ENCODE data around the gene FOXP1.

Gene FOXP1

DNA sequence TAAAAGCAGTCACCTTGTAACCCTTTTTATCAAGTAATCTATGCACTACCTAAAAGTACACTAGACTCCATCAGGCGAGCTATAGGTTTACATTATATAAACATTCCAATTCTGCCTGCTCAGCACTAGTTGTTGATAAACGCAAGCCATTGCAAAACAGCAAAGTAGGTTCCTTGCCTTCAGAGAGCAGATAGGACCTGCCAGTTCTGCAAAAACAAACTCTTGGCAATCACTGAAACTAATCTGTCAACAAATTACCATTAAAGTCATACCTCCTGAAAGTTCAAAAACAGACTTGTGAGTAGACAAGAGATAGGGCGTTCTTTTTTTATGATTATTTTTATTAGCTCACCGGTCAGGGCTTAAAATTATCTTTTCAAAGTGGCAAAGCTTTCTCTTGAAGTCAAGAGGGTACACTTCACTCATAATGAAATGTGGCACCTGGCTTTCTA, 392.5 kb downstream of the FOXP1 start:
- no peak for DNase-seq

DNA sequence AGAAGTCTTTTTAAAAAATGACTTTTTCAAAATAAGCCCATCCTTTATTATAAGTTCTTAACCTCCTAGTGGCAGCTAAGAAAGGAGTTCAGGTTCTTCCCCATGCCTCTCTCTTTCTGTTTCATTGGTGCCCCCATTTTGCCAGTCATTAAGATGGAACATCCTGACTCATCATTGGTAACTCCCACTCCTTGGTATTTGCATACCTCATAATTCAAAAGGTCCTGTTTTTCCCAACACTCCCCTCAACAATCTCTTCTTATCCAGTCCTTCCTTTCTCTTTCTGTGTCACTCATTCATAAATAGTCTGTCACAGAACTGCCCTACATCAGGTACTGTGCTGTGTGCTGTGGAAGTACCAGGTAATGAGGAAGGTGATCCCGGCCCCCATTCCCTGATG, 394.0 kb downstream of the FOXP1 start:
- DNase-seq = no peak

DNA sequence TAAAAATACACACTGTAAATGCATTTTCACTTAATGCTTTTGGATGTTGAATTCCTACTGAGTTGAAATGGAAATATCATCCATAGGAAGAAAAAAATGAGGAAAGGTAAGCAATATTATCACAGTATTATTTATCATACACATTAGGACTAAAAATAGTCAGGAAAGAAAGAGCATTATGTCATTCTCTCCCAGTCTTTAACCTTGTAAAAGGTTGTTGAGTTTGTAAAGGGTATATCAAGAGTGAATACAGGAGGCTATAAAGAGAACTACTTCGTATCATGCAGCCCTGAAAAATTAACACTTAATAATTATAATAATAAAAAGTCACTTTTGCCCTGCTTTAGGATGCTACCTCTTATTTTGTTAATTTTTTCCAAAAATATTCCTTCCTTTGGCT, 395.8 kb downstream of the FOXP1 start:
- no peak for DNase-seq

- DNase-seq = no peak
Measured at GRCh38 chr3:71186801-71187200, 396.7 kb downstream of the FOXP1 start.

GRCh38 chr3:71185733-71186455, 397.6 kb downstream of the FOXP1 start:
- peak; percentile 9 to 19 for DNase-seq

DNA sequence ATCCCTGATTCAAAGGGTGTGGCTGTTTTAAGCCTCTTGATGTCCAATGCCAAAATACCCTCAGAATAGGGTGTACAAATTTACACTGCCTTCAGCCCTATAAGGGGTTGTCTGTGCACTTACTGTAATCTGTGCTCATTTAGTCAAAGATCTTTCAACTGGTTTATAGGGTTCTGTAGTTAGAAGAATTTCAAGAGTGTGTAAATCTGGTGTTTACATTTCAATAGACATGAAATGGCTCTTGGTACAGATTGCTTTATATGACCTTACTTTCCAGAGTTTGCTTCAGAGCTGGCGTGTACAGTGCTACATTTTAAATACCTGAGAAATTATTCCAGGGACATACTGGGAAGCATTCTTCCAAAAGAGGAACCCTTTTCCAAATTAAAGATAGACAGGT, 399.3 kb downstream of the FOXP1 start:
- DNase-seq = no peak

- DNase-seq = no peak
Measured at GRCh38 chr3:71183549-71183948, 400.0 kb downstream of the FOXP1 start.

- DNase-seq = no peak
Measured at GRCh38 chr3:71180524-71180923, 403.0 kb downstream of the FOXP1 start.

GRCh38 chr3:71177375-71177774, 406.2 kb downstream of the FOXP1 start:
- no peak for DNase-seq

- DNase-seq = no peak
Measured at GRCh38 chr3:71176366-71176765, 407.2 kb downstream of the FOXP1 start.

GRCh38 chr3:71175691-71176365, 407.7 kb downstream of the FOXP1 start:
- DNase-seq = no peak

DNA sequence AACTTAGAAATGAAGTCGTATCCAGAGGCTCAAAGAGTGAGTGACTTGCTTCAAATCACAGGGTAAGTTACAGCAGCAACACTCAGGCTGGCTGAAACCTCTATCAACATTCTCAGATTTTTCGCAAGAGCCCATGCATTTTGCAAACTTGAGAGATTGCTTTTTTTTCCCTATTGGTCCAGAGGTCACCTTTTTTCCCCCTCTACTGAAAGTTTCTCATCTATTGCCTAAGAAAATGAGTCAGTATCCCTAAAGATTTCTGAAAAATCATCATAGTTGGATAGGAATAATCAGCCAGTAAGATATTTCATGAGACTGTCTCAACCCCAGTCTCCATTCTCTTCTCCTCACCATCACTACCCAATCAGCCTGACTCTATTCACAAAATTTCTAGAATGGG, 410.6 kb downstream of the FOXP1 start:
- DNase-seq = no peak

- DNase-seq = no peak
Measured at GRCh38 chr3:71172189-71172588, 411.3 kb downstream of the FOXP1 start.

DNA sequence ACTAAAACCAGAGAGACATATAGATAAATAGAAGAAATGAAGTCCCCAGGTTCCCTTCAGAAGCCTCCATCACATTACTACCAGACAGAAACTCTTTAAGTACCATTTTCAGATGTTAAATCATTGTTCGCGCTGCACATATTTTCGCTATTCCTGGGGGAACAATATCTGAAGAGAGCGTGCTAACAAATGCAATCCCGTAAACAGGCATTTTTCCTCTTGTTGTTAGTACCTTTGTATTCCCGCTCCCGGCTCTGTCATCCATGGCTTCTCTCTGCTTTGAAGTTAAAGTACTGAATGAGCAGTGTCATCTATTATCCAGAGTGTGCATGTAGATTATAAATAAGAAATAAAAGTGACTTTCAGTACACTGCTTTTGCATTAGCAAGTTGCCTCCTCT, 412.3 kb downstream of the FOXP1 start:
- DNase-seq = no peak

DNA sequence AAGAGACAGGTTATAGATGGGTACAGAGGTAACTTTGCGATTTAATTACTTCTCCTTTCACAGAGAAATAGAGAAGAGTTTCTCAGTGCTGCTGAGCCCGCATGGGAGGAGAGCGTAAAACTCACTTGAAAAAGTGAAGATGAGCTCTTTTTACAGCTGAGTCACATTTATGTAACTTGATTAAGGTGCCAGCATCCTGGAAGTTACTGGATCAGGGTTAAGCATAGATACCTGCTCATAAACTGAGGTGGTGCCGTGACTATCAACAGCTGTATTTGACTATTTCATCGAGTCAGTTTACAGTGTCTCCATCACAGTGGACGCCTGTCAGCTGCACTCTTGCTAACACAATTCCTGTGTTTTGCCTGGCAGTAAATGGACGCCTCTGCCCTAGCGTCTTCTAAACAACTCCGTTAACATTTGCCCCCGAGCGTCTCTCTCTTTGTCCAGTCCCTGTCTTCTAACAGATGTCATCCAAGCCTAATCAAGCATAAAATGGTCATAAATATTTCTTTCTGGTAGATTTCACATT, 414.6 kb downstream of the FOXP1 start:
- DNase-seq = no peak

GRCh38 chr3:71168121-71168721, 415.3 kb downstream of the FOXP1 start:
- DNase-seq = no peak

GRCh38 chr3:71166339-71167240, 416.9 kb downstream of the FOXP1 start:
- DNase-seq = no peak

GRCh38 chr3:71164881-71165280, 418.6 kb downstream of the FOXP1 start:
- no peak for DNase-seq

DNA sequence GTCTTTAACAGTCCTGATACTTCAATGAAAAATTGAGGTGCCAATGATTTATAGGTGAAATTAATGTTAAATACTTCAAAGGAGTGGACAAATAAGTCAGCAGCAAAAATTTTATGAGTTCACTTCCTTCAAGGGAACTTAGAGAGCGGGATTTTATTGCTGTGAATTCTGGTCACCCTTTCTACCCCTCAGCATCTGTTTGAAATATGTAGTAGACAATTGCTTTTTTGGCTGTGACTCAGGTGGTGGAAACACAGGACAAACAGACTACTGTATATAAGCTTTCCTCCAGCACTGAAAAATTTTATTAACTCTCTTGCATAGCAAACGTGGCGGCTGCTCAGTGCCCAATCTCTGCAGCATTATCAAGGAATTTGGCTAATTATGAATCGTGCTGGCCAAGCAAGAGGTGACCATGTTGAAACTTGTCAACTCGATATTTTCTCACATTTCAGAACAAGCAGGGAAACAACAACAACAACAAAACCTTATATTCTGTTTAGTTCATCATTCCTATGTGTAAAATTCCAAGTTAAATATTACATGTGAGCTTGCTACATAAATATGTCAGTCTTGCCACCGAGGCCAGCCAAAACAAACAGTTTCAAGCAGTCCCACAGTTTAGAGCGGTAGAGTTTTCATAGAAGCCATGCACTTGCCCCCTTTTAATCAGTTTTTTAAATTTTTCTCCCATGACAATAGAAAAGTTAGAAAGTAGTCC, 420.2 kb downstream of the FOXP1 start:
- no peak for DNase-seq

DNA sequence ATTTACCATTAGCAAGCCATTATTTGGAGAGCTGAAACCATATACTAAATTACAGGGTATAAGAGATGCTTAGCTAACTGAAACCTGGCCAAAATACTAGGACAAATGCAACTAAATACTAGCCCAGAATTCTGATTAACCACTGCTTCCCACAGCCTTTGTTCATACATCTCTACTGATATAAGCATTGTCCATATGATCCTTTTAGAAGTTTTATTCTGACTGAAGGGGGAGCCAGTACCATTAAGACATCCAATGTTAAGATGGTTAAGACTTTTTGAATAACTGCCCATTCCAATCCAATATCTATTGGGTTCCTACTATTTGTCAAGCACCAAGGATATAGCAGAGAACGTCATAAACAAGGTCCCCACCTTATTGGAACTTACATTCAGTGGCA, 421.3 kb downstream of the FOXP1 start:
- DNase-seq = no peak

- no peak for DNase-seq
Measured at GRCh38 chr3:71160785-71161546, 422.6 kb downstream of the FOXP1 start.

All from activated CD4-positive, alpha-beta T cell treated with anti-CD3 and anti-CD28 coated beads, Interleukin-2, amount 50 U/mL, for 4 hours (primary cell).